Calu3 (cell line): Measurements from ENCODE around the gene PHC2. TPM values are rescaled to one million over a fixed set of nuclear protein-coding genes. Genes with fewer than 3 reads are reported as not detected.

ENCODE experiments used
- BruUV-seq: library from RNA; stranded (reverse); fragments of 400-500 nt; replicated peaks from 2 replicates; lab custom pipeline; 2021; lab: Mats Ljungman, UMichigan
- CTCF ChIA-PET: fragments of 300-600 bp; sonication (Branson Sonifier 250); formaldehyde crosslinking; loops from one replicate; lab custom pipeline; 2022; ENCODE audit warnings: antibody characterized with exemption; lab: Charles Lee
- DNase-seq: peaks from one replicate; pipeline ENCODE4 v3.0.0; 2022
- H3K27ac Mint-ChIP-seq: one replicate; pipeline ENCODE4 v1.8.0; 2022; ENCODE audit warnings: mixed read lengths; ENCODE audit not compliant: unreplicated experiment
- H3K27me3 Mint-ChIP-seq: one replicate; pipeline ENCODE4 v1.8.0; 2022; ENCODE audit warnings: mixed read lengths; ENCODE audit not compliant: unreplicated experiment
- H3K36me3 Mint-ChIP-seq: one replicate; pipeline ENCODE4 v1.8.0; 2022; ENCODE audit warnings: mild to moderate bottlenecking, moderate library complexity, mixed read lengths; ENCODE audit not compliant: insufficient read depth, unreplicated experiment
- H3K4me1 Mint-ChIP-seq: one replicate; pipeline ENCODE4 v1.8.0; 2022; ENCODE audit warnings: mild to moderate bottlenecking, low read depth, mixed read lengths; ENCODE audit not compliant: unreplicated experiment
- H3K4me3 Mint-ChIP-seq: one replicate; pipeline ENCODE4 v1.8.0; 2022; ENCODE audit warnings: mild to moderate bottlenecking, low read depth, moderate library complexity, mixed read lengths; ENCODE audit not compliant: unreplicated experiment
- H3K9me3 Mint-ChIP-seq: one replicate; pipeline ENCODE4 v1.8.0; 2022; ENCODE audit warnings: low read depth, mixed read lengths; ENCODE audit not compliant: unreplicated experiment
- intact Hi-C: fragments of 100-400 bp; cut with micrococcal nuclease; formaldehyde crosslinking; loops from one replicate; pipeline ENCODE4 v1.10.0; 2022; ENCODE audit not compliant: unreplicated experiment
- total RNA-seq: library from RNA; stranded (reverse); gene quantifications from 2 replicates; pipeline ENCODE4 v1.2.3, GENCODE V29; 2022
- TF ChIP-seq, protein P1 (sequence below): fragments of 200-600 bp; IDR thresholded peaks from one replicate; pipeline ENCODE4 v1.8.0; 2022; ENCODE audit warnings: antibody characterized with exemption; ENCODE audit not compliant: unreplicated experiment

PHC2 gene
- total RNA-seq, 1 experiment from 2014 or later: 59.5 TPM

DNA sequence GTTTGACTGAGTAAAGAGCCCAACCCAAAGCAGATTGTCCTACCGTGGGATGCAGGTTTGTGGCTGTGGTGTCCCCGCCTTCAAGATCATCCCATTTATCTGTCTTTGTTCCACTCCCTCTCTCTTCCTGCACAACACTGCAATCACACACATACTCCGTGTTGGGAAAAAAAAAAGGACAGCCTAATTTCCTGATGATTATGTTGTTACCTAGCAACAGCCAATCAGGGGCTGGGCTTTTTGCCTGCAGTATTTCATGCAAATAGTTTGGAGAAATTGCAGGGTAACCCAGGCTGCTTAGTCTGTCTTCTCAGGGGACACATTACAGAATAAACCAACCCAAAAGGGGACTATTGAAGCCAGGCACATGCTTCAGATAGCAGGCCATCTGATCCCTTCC is 38.3 kb downstream of the PHC2 start:
- Mint-ChIP-seq H3K36me3 (peaks cover 4% of the 10 kb centered on the region), H3K27ac (no peak overlapping the region), H3K27me3 (peaks cover 15% of the 10 kb centered on the region), H3K4me3 (no peak overlapping the region), H3K4me1 (no peaks in the 10 kb centered on the region), H3K9me3 (no peaks in the 10 kb centered on the region)
- TF ChIP-seq, protein P1, sequence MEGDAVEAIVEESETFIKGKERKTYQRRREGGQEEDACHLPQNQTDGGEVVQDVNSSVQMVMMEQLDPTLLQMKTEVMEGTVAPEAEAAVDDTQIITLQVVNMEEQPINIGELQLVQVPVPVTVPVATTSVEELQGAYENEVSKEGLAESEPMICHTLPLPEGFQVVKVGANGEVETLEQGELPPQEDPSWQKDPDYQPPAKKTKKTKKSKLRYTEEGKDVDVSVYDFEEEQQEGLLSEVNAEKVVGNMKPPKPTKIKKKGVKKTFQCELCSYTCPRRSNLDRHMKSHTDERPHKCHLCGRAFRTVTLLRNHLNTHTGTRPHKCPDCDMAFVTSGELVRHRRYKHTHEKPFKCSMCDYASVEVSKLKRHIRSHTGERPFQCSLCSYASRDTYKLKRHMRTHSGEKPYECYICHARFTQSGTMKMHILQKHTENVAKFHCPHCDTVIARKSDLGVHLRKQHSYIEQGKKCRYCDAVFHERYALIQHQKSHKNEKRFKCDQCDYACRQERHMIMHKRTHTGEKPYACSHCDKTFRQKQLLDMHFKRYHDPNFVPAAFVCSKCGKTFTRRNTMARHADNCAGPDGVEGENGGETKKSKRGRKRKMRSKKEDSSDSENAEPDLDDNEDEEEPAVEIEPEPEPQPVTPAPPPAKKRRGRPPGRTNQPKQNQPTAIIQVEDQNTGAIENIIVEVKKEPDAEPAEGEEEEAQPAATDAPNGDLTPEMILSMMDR: no peak
- CTCF ChIA-PET: interaction anchor here (0.7 kb wide), 1 partner anchor 97 kb away, joined by 3 read pairs; no protein-coding TSS in a partner anchor
- no peak for DNase-seq
- intact Hi-C loops: no loop called here
- no TSS peak for BruUV-seq

DNA sequence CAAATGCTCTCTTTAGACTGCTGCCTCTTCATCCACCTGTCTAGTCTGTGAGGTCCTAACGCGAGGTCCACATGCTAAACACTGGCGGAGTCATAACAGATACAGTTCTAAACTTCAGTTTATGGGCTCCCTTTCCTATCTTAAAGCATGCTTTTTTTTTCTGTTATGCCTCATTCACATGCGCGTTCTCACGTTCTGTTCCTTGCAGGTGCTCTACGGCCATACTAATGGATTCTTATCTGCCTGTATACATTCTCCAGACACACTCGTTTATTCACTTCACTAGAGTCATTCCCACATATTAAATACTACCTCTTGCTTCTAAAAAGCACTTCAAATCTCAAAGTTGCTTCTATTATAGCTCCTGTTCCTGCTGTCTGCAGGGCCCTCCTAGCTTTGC is 38.7 kb downstream of the PHC2 start:
- Mint-ChIP-seq H3K36me3 (peaks cover 4% of the 10 kb centered on the region), H3K4me3 (no peak overlapping the region), H3K9me3 (no peaks in the 10 kb centered on the region), H3K27ac (no peak overlapping the region), H3K27me3 (peaks cover 15% of the 10 kb centered on the region), H3K4me1 (no peaks in the 10 kb centered on the region)
- BruUV-seq: no TSS peak
- CTCF ChIA-PET: interaction anchor here (0.7 kb wide), 1 partner anchor 96 kb away, joined by 3 read pairs; no protein-coding TSS in a partner anchor
- TF ChIP-seq, protein P1: no peak
- DNase-seq: no peak
- intact Hi-C loops: no loop called here

DNA sequence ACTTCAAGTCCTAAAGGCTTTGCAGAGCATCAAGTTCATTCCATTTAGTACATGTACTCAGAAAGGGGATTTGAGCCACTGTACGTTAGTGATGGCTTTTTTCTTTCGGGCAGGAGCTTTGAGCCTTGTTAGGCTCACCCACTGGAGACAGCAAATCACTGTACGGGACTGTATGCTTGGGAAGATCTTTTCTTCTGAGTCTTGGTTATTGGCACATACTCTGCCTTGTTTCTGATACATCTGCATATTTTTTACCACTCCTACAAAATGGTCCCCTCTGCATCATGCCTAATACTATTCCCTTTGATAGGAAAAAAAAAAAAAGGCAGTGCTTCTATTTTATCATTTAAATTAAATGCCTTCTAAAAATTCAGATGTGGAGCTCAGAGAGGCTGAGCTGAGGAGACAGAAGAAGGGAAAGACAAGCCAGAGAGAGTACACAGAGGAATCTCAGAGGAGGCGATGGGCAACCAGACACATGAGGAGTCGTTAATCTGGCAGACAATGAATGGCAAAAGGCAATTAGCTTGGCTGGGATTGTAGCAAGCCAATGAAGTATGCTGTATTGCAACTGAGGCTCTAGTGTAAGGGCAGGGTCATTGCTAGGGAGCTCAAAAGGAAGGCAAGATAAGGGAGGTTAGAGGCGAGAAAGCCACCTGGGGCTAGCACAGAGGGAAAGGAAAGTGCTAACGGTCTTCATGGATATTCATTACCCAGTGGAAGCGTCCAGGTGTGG is 39.4 kb downstream of the PHC2 start:
- intact Hi-C loops: no loop called here
- Mint-ChIP-seq H3K36me3 (peaks cover 4% of the 10 kb centered on the region), H3K27ac (no peak overlapping the region), H3K4me1 (no peaks in the 10 kb centered on the region), H3K27me3 (peaks cover 15% of the 10 kb centered on the region), H3K4me3 (no peak overlapping the region), H3K9me3 (no peaks in the 10 kb centered on the region)
- CTCF ChIA-PET: no interaction called here
- BruUV-seq: no TSS peak
- DNase-seq: no peak
- TF ChIP-seq, protein P1: no peak

DNA sequence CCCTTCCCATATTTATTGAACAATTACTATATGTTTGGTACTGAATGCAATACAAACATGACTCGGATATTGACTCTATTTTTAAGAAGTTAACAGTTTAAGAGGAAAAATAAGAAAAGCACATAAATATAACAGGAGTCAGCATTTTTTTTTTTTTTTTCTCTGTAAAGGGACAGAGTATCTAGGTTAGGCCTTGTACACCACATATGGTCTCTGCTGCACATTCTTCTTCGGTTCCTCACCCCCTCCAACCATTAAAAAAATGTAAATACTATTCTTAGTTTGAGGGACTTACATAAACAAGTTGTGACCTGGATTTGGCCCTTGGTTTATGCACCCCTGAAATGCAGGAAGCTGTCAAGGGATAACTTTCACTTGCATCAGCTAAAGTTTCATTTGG is 40.4 kb downstream of the PHC2 start:
- no TSS peak for BruUV-seq
- intact Hi-C loops: no loop called here

More for the DNA sequence above, 40.4 kb downstream of the PHC2 start:
- no peaks in the 10 kb centered on the region for H3K9me3 Mint-ChIP-seq
- CTCF ChIA-PET: no interaction called here
- no peak overlapping the region for H3K4me3 Mint-ChIP-seq
- TF ChIP-seq, protein P1: no peak
- no peaks in the 10 kb centered on the region for H3K4me1 Mint-ChIP-seq
- H3K36me3 Mint-ChIP-seq: peaks cover 4% of the 10 kb centered on the region
- peaks cover 15% of the 10 kb centered on the region for H3K27me3 Mint-ChIP-seq
- no peak for DNase-seq
- no peak overlapping the region for H3K27ac Mint-ChIP-seq
